HEK293 (cell line): ENCODE measurements around the gene GALNT8.

Source experiments
- CTCF ChIA-PET: fragments of 350-600 bp; formaldehyde crosslinking; extraction: SDS; loops from one replicate; lab custom pipeline; 2021; ENCODE audit warnings: antibody characterized with exemption; lab: Yijun Ruan, JAX
- POLR2A ChIA-PET: fragments of 300-600 bp; formaldehyde crosslinking; extraction: SDS; loops from one replicate; lab custom pipeline; 2020; ENCODE audit warnings: antibody characterized with exemption, inconsistent platforms; lab: Yijun Ruan, JAX
- H3K27ac ChIP-seq: fragments of 200-500 bp; sonication (Bioruptor generic); 2 replicates; pipeline ENCODE4 v1.5.1; 2014; ENCODE audit warnings: low read depth, low read length, control low read depth, inconsistent platforms; ENCODE audit errors: extremely low read depth
- H3K36me3 ChIP-seq, 2 experiments: fragments of 200-500 bp in 1 of 2; sonication (Bioruptor generic) in 1 of 2; 1 replicate in 1 of 2; 2 replicates in 1 of 2; pipeline ENCODE4 v1.5.1; 2014 to 2017; ENCODE audit warnings: inconsistent platforms in 2 of 2, low read length in 2 of 2; ENCODE audit not compliant: control insufficient read depth in 2 of 2, insufficient read depth in 1 of 2
- H3K4me1 ChIP-seq: fragments of 200-500 bp; sonication (Bioruptor generic); 2 replicates; pipeline ENCODE4 v1.5.1; 2014; ENCODE audit warnings: mild to moderate bottlenecking, low read length, inconsistent platforms; ENCODE audit not compliant: control insufficient read depth, insufficient read depth
- H3K4me3 ChIP-seq: 2 replicates; pipeline ENCODE4 v1.5.1; 2011; ENCODE audit warnings: low read depth, mild to moderate bottlenecking, control low read depth, low read length, moderate library complexity
- H3K9me3 ChIP-seq: fragments of 200-500 bp; sonication (Bioruptor generic); 2 replicates; pipeline ENCODE4 v1.5.1; 2014; ENCODE audit warnings: low read depth, low read length, inconsistent platforms; ENCODE audit not compliant: control insufficient read depth, insufficient read depth
- KLF1 ChIP-seq: fragments of 450-650 bp; formaldehyde crosslinking; IDR thresholded peaks from 2 replicates; pipeline ENCODE4 v1.5.1; 2016; ENCODE audit warnings: missing biosample characterization, missing genetic modification characterization
- MYNN ChIP-seq: fragments of 450-650 bp; formaldehyde crosslinking; IDR thresholded peaks from 2 replicates; pipeline ENCODE4 v1.5.1; 2016; ENCODE audit warnings: missing biosample characterization, missing genetic modification characterization, borderline replicate concordance
- REST ChIP-seq: fragments of 450-650 bp; formaldehyde crosslinking; IDR thresholded peaks from 2 replicates; pipeline ENCODE4 v1.5.1; 2016; ENCODE audit warnings: missing biosample characterization, missing genetic modification characterization
- SCRT2 ChIP-seq: fragments of 450-650 bp; formaldehyde crosslinking; IDR thresholded peaks from 2 replicates; pipeline ENCODE4 v1.5.1; 2016; ENCODE audit warnings: missing biosample characterization, missing genetic modification characterization
- SP2 ChIP-seq: fragments of 450-650 bp; formaldehyde crosslinking; IDR thresholded peaks from 2 replicates; pipeline ENCODE4 v1.5.1; 2016; ENCODE audit warnings: missing biosample characterization, missing genetic modification characterization
- ZBTB1 ChIP-seq: fragments of 450-650 bp; formaldehyde crosslinking; IDR thresholded peaks from 2 replicates; pipeline ENCODE4 v1.5.1; 2016; ENCODE audit warnings: missing biosample characterization, missing genetic modification characterization
- ZBTB17 ChIP-seq: fragments of 450-650 bp; formaldehyde crosslinking; IDR thresholded peaks from 2 replicates; pipeline ENCODE4 v1.5.1; 2016; ENCODE audit warnings: missing biosample characterization, missing genetic modification characterization
- ZFHX2 ChIP-seq: fragments of 450-650 bp; formaldehyde crosslinking; conservative IDR thresholded peaks from 2 replicates; pipeline ENCODE4 v1.5.1; 2016; ENCODE audit warnings: missing biosample characterization, missing genetic modification characterization
- ZNF121 ChIP-seq: fragments of 450-650 bp; formaldehyde crosslinking; IDR thresholded peaks from 2 replicates; pipeline ENCODE4 v1.5.1; 2016; ENCODE audit warnings: missing biosample characterization, missing genetic modification characterization
- ZNF148 ChIP-seq: fragments of 450-650 bp; formaldehyde crosslinking; IDR thresholded peaks from 2 replicates; pipeline ENCODE4 v1.5.0; 2017; ENCODE audit warnings: missing biosample characterization, missing genetic modification characterization, borderline replicate concordance
- ZNF311 ChIP-seq: fragments of 450-650 bp; formaldehyde crosslinking; IDR thresholded peaks from 2 replicates; pipeline ENCODE4 v1.5.1; 2017; ENCODE audit warnings: missing biosample characterization, missing genetic modification characterization, borderline replicate concordance
- ZNF354C ChIP-seq: fragments of 450-650 bp; formaldehyde crosslinking; IDR thresholded peaks from 2 replicates; pipeline ENCODE4 v1.5.1; 2016; ENCODE audit warnings: missing biosample characterization, missing genetic modification characterization, low read depth, borderline replicate concordance
- ZNF510 ChIP-seq: fragments of 450-650 bp; formaldehyde crosslinking; IDR thresholded peaks from 2 replicates; pipeline ENCODE4 v1.5.1; 2018; ENCODE audit warnings: mild to moderate bottlenecking, missing genetic modification characterization, missing biosample characterization; ENCODE audit not compliant: insufficient replicate concordance
- ZNF660 ChIP-seq: fragments of 450-650 bp; IDR thresholded peaks from 2 replicates; pipeline ENCODE4 v1.5.1; 2018; ENCODE audit warnings: missing biosample characterization, mild to moderate bottlenecking, missing genetic modification characterization
- ZNF704 ChIP-seq: fragments of 450-650 bp; formaldehyde crosslinking; IDR thresholded peaks from 2 replicates; pipeline ENCODE4 v1.5.1; 2016; ENCODE audit warnings: missing biosample characterization, missing genetic modification characterization
- ZNF843 ChIP-seq: fragments of 450-650 bp; formaldehyde crosslinking; IDR thresholded peaks from 2 replicates; pipeline ENCODE4 v1.5.1; 2016; ENCODE audit warnings: missing biosample characterization, missing genetic modification characterization
- ZSCAN16 ChIP-seq: fragments of 450-650 bp; formaldehyde crosslinking; IDR thresholded peaks from 2 replicates; pipeline ENCODE4 v1.5.1; 2016; ENCODE audit warnings: missing biosample characterization, missing genetic modification characterization

Gene GALNT8

GRCh38 chr12:4802841-4803240, 82.6 kb downstream of the GALNT8 start:
- ChIA-PET POLR2A (no interaction called here), CTCF (no interaction called here)
- Histone ChIP-seq H3K9me3 (no peaks in the 10 kb centered on the region), H3K4me3 (no peak overlapping the region), H3K36me3 (no peaks in the 10 kb centered on the region), H3K4me1 (no peaks in the 10 kb centered on the region), H3K27ac (no peak overlapping the region)
- TF ChIP-seq KLF1 (tag by site-specific recombination) (no peak), ZBTB1 (tag by site-specific recombination) (no peak), ZFHX2 (no peak), SCRT2 (tag by site-specific recombination) (no peak), ZBTB17 (tag by site-specific recombination) (no peak)

GRCh38 chr12:4806439-4807115, 86.4 kb downstream of the GALNT8 start:
- CTCF ChIA-PET: interaction anchor here (0.7 kb wide), 2 partner anchors 193 to 995 kb away, joined by 3 to 4 read pairs; no protein-coding TSS in a partner anchor

More at GRCh38 chr12:4806439-4807115, 86.4 kb downstream of the GALNT8 start:
- H3K36me3 ChIP-seq: peaks cover 0 to 5% of the 10 kb centered on the region in 2 experiments; a peak in 1 of 3 replicates
- H3K9me3 ChIP-seq: no peaks in the 10 kb centered on the region
- no peaks in the 10 kb centered on the region for H3K4me1 ChIP-seq
- H3K27ac ChIP-seq: no peak overlapping the region
- POLR2A ChIA-PET: no interaction called here
- H3K4me3 ChIP-seq: no peak overlapping the region
- TF ChIP-seq REST (tag by site-specific recombination): no peak
- TF ChIP-seq ZSCAN16 (tag by site-specific recombination): no peak
- no peak for TF ChIP-seq ZNF354C (tag by site-specific recombination)
- TF ChIP-seq MYNN (tag by site-specific recombination): no peak
- TF ChIP-seq ZNF148 (tag by site-specific recombination): no peak
- no peak for TF ChIP-seq ZNF704 (tag by site-specific recombination)
- no peak for TF ChIP-seq ZNF510 (tag by site-specific recombination)
- no peak for TF ChIP-seq SP2 (tag by site-specific recombination)
- no peak for TF ChIP-seq ZNF660 (tag by site-specific recombination)
- no peak for TF ChIP-seq ZNF843 (tag by site-specific recombination)
- no peak for TF ChIP-seq ZNF311 (tag by site-specific recombination)
- TF ChIP-seq ZNF121 (tag by site-specific recombination): no peak
- TF ChIP-seq, all 188 proteins: peak for 0
